ENCODE results near the gene ANKIB1.
A peak's percentile ranks its signal among the peaks of the same experiment; 100 is the strongest.

GRCh38 chr7:92425311-92425947, 179.7 kb downstream of the ANKIB1 start:
- TF ChIP-seq, protein P1, sequence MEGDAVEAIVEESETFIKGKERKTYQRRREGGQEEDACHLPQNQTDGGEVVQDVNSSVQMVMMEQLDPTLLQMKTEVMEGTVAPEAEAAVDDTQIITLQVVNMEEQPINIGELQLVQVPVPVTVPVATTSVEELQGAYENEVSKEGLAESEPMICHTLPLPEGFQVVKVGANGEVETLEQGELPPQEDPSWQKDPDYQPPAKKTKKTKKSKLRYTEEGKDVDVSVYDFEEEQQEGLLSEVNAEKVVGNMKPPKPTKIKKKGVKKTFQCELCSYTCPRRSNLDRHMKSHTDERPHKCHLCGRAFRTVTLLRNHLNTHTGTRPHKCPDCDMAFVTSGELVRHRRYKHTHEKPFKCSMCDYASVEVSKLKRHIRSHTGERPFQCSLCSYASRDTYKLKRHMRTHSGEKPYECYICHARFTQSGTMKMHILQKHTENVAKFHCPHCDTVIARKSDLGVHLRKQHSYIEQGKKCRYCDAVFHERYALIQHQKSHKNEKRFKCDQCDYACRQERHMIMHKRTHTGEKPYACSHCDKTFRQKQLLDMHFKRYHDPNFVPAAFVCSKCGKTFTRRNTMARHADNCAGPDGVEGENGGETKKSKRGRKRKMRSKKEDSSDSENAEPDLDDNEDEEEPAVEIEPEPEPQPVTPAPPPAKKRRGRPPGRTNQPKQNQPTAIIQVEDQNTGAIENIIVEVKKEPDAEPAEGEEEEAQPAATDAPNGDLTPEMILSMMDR (conservative IDR thresholded peaks at IDR 0.05; ENCODE audit: low read length) = peak; percentile 47
- TF ChIP-seq EZH2phosphoT487 (IDR thresholded peaks at IDR 0.05; ENCODE audit: borderline replicate concordance) = no peak

Measured in Loucy (cell line).